ACHN (cell line): Measurements from ENCODE around the gene SH3RF3.

Experiments
- DNase-seq: peaks from one replicate; pipeline ENCODE4 v3.0.0-alpha.2; 2015
- in situ Hi-C: cut with HindIII; loops from 2 replicates; pipeline ENCODE4 v1.10.0; 2017; ENCODE audit warnings: low sequenced_read_pairs, low pct_ligation_motif_present, low pct_unique_long_range_greater_than_20kb

The SH3RF3 gene

DNA sequence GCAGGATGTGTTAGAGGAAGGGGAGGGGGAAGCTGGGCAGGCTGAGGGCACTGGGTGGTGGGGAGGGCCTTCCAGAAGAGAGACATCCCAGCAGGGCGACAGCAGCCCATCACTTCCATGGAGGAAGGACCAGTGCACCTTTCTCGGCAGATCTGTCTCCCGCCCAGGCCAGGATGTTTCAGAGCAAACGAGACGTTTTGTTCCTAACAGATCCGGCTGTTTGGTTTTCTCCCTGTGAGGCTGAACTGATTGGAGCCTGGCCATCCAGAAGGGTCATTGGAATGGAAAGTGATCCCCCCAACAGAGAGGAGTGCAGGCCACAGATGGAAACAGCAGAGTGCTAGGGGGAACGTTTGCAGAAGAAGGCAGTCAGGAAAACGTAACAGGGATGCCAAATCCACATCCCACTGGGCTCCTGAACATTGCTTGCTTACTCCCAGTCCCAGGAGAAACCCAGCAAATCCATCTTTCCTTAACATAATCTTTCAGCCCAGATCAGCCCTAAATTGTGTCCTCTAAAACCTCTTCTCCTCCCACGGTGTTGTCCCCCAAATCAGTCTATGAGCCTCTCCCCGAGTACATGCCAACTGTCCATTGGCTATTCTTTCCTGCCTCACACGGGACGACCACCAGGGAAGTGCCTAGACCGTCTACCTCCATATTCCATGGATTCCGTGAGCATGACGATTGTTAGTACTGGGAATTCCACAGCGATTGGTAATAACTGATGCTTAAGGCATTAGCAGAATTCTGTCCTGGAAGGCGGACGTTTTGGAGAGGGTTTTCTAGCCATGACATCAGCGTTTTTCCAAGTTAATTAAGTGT, 357.9 kb downstream of the SH3RF3 start:
- DNase-seq = no peak
- in situ Hi-C loops = no loop called here

DNA sequence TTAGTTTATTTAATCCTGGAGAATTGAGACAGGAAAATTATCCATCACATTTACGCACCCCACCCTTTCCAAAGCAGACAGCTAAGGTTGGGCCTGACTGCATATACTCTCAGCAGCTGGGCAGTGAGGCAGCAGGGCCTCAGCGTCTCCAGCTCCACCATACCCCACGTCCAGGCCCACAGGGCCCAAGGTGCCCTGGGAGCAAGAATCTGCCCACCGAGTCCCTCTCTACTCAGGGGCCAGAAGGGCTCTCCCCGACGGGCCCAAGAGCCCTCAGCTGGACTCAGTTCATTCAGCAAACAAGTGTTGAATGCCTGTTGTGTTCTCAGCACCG, 358.5 kb downstream of the SH3RF3 start:
- DNase-seq = no peak
- in situ Hi-C loops = no loop called here

DNA sequence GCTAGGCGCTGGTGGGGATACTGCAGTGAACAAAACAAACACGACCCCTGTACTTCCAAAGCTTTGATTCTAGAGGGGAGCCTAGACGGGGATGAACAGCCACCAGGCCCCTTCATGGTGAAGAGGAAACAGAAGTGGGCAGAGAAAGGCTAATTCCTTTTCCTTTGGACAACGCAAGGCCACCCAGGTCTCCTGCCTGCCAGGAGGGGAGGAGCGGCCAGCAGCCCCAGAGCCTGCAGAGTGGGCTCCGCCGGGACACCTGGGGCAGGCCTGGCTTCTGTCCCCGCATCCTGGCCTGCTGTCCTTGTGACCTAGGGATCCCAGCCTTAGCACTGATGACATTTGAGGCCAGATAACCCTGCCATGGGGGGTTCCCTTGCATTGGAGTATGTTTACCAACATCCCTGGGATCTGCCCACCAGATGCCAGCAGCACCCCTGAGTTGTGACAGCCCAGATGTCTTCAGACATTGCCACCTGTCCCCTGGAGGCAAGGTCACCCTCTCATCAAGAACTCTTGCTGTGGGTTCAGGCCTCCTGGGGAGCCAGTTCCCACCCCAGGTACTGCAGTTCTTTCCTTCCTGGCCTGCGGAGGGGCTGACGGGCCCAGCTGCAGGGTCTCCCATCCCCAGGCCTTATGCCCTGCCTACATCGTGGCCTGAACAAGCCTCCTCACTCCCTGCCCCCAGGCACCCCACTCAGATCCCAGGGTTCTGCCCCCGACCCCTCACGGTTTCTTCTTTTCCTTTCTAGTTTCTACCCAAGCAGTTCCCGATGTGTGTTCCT, 359.1 kb downstream of the SH3RF3 start:
- DNase-seq = no peak
- in situ Hi-C loops = no loop called here

DNA sequence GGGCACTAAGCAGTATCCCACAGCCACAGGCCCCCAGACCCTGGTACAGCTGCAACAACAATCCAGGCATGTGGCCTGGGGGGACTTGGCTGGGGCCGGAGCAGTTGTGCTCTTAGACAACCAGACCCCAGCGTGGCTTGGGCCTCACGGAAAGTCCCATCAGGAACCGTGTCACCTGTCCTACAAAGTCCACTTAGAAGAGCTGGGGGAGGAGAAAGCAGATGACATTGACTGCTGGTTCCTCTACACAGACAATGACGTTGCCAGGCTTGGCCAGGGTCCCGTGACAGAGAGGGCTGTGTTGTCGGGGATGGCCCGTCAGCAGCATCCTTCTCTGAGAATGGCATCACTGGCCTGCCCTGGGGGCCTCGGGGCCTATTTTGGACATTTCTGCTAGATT, 360.3 kb downstream of the SH3RF3 start:
- no peak for DNase-seq
- in situ Hi-C loops = no loop called here

DNA sequence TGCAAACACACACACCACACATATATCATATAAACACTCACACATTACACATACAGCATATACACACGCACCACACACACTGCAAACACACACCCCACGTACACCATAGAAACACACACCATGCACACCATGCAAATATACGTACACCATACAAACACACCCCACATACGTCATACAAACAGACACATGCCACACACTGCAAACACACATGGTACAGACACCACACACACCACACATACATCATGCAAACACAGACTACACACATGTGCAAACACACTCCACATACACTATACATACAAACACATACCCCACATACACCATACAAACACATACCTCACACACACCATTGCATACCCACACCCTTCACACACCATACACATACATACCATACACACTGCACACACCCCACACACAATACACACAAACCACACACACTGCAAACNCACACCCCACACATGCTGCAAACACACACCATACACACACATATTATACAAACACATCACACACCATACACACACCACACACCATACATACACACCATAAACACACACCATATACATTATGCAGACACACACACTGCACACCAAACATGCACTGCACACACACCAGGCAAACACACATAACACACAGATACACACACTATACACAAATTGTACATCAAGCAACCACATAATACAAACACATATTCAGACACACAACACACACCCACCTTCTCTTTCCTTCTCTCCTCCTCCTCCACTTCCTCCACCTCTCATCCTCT, 364.4 kb downstream of the SH3RF3 start:
- no peak for DNase-seq
- in situ Hi-C loops = no loop called here

DNA sequence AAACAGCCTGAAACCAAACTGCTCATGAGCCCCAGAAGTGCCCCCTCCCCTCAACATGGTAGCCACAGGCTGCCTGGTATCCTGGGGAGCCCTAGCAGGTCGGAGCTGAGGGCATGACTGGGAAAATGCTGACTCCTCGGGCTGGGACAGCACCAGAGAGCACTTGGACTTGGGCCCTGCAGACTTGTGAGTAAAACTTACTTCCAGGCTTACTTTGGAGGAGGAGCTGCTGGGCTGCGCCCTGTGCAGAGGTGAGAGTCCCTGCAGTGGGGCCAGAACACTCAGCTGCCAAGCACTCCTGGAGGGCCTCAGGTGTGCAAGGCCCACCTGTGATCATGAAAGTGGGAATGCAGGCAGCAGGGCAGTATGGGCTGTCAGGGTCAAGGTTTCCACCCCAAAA, 365.3 kb downstream of the SH3RF3 start:
- DNase-seq = no peak
- in situ Hi-C loops = no loop called here

DNA sequence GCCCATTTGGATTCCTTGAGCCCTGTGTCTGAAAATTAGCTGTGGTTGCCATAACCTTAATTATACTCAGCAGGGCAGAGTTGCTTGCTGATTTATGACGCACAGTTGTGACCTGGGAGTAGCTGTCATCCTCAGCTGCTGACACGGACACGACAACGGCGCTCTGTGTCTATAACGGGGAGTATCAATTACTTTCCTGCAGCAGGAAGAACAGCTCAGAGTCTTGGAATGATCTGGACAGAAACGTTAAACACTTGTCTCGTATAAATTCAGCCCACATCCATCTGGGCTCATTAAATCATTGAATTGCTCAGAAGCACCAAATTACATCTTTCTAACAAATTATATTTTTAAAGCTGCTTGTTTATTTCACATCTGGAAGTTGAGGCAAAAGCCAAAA, 368.5 kb downstream of the SH3RF3 start:
- DNase-seq = no peak
- in situ Hi-C loops = no loop called here

DNA sequence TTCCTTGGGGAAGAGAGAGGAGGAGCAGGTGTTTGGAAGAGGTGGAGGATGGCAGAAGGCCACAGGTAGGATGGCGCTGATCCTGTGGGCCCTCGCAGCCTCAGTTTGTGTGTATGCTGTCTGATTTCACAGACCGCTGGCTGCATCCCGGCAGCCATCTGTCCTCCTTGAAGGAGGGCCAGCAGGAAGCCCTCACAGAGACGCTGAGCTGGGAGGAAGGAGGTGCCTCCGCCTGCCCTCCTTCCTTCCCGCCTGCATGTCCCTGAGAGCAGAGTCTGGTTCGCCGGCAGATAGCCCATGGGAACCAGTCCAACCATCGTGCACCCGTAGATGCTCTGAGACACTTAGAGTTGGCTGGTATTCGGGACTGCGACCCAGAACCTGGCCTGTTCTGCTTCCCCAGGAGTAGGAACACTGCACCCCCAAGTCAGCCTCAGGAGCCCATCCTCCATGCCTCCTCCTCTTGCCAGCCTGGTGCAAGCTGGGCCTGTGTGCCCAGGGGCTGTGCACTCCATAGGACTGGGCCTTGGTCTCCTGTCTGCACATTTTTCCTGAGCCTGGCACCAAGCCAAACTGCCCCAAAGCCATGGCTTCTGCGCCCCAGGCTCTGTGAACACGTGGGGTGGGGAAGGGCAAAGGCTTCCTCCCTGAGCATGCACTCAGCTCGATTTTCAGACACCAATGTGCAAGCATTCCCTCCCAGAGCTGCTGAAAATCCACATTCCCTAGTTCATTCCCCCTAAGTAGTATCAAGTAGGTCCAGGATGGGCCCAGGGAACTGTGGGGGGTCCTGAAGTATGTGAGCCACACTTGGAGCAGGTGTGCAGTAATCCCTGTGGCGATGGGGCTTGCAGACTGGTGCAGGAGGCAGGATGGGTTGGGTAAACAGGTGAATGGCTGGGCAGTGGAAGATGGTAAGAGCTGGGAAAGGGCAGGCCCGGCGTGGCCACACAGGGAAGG, 369.2 kb downstream of the SH3RF3 start:
- no peak for DNase-seq
- in situ Hi-C loops = no loop called here

DNA sequence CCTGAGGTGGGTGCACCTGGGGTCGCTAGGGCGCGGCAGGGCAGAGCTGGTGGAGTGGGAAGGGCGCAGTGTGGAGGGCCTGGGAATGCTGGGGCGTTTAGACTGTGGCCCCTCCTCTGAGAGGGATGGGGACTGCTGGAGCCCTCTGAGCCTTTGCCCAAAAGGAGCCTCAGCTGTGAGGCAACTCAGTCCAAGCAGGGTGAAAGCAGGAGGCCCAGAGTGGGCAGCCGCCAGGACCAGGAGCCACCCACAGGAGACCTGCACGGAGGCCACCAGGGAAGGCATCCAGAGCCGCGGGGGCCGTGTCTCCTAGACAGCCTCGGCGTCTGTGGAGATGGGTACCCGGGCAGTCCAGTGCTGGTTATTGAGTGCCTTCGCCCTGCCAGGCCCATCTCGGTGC, 369.9 kb downstream of the SH3RF3 start:
- in situ Hi-C loops = no loop called here
- DNase-seq = no peak

DNA sequence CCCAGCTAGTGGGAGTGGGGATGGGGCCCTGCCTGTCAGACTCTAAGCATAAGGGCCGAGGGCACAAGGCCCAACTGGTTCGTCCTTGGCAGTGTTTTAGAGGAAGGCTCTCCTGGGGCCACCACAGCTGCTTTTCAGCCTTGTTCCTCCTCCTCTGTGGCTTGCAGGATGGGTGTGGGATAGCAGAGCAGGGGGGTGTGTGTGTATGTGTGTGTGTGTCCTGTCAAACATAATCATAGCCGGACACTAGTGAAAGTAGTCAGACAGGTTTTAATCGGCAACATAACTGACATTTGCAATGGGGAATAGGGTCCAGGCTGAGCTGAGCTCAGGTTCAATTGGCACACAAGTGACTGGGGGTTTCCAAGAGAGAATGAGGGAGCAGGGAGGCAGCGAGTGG, 370.6 kb downstream of the SH3RF3 start:
- no peak for DNase-seq

DNA sequence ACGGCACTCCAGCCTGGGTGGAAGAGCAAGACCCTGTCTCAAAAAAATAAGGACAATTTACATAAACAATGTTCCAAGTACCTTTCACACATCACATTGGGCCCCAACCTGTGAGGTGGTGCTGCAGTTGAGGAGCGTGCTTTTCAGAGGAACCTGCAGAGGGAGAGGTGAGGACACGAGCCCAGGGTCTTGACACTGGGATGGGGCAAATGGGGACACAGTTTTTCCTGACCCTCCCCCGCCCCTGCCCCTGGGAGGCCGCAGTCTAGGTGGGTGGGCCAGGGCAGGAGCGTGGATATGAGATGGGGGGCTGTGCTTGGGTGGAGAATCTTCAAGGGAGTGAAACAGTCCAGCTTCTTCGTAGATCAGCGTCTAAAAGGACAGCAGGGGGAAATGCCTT, 371.9 kb downstream of the SH3RF3 start:
- in situ Hi-C loops = no loop called here
- DNase-seq = no peak

More for the DNA sequence above, 370.6 kb downstream of the SH3RF3 start:
- in situ Hi-C loops = no loop called here

DNA sequence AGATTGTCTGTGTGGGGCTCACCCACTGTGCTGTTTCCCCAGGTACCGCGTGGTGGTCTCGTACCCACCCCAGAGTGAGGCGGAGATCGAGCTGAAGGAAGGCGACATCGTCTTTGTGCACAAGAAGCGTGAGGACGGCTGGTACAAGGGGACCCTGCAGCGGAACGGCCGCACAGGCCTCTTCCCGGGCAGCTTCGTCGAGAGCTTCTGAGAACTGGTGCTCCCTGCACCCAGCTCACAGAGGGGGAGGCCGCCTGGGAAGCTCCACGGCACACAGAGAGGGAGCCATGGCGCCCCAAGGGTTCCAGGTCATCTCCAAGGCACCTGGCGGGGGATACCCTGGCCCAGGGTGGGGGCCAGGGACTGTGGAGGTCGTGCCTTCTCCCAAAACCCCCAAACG, 372.5 kb downstream of the SH3RF3 start:
- no peak for DNase-seq
- in situ Hi-C loops = no loop called here

DNA sequence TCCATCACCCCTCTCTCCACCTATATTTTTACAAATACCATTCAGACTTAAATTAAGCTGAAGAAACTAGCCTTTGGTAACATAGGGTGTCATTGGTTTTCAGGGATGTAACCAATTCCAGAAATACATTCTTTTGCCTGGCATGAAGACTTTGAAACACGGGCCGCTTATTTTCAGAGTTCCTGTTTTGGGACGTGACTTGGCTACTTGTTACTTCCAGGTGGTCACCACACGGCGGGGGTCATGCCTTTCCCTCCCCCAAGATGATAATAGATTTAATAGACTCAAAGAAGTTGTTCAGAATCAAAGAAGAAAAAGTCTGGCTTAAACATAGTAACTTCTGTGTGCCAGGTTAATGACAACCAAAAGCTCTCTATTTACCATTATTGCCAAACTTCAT, 374.2 kb downstream of the SH3RF3 start:
- in situ Hi-C loops = no loop called here
- no peak for DNase-seq

DNA sequence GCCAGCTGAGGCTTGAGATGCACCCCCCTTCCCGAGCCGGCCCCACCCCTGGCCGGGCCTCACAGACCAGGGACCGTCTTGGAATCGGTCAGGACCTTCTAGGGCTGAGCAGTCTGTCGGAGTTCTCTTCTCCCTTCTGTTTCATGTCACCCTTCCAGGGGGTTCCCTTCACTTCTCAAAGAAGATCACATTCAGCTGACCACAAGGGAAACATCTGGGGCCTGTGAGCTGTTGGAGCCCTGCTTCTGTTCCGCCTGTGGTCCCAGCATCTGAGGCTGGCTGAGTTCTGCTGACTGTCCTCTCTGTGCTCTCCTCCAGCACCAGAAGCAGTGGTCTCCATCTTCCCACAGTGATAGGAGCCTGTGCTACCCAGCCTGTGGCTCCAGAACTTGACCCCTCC, 378.2 kb downstream of the SH3RF3 start:
- in situ Hi-C loops = no loop called here
- DNase-seq = no peak

DNA sequence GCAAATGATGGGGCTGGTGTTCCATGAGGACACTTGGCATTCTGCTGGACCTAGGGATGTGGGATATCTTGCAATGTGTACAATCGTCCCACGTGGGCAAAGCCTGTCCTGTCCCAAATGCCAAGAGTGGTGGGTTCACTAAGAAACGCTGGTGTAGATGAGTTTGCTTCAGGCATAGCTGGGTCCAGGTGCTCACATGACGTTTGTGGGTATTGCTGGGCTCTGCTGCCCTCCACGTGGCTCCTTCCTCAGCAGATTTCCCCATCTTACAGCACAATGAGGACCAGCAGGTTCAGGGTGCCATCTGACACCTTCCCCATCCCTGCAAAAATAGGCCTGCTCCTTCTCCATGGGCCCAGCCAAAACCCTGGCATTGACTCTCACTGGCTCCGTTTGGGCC, 378.8 kb downstream of the SH3RF3 start:
- in situ Hi-C loops = no loop called here
- DNase-seq = no peak

DNA sequence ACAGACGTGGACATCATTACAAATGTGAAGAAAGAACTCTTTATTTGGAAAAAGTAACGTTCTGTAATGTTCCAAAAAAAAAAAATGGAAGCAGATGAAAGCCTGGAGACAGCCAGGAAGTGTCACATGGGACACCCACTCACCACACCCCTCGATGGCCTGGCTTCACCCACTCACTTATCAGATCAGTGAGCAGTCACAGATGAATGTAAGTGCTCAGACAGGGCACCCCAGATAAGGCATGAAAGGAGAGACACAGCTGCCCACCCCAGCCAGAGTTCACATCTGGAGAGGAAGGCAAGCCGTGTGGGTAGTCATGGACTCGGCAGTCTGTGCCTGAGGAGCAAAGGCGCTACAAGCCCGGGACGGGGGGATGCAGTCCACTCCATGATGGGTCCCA, 379.6 kb downstream of the SH3RF3 start:
- in situ Hi-C loops = no loop called here
- no peak for DNase-seq

DNA sequence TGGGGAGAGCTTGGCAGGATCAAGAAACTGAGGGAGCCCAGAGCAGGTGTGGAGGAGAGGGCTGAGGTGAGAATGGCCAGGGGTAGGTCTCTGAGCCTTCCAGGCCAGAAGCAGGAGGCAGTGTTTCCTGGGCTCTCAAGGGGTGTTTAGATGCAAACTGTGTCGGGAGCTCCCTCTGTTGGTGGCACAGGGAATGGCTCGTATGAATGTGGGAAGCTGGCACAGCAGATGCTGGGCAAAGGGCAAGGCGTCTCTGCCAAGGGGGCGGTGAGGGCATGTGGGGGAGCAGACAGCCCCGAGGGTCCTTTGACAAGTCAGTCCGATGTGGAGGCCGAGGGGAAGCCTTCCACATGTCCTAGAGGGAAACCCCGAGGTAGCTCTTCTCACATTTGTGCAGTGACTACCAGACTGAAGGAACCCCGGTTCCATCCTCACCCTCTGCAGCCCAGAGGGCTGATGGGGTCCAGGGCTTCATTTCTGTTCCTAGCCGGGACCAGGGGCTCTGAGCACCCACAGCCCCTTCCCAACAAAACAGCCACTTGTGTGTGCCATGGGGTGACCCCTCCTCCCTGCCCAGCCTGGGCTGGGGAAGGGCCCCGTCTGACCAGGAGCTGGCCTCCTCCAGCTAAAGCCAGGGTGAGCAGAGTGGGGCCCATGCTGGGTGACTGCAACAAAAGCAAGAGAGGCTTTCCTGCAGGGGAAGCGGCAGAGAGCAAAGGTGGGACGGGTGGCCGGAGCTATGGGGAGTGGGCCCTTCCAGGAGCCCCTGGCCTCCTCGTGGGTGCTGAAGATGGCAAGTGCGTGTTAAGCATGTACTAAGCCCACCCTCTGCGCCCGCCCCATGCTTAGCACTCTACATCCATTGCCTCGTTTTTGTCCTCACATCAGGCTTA, 381.4 kb downstream of the SH3RF3 start:
- in situ Hi-C loops = no loop called here
- peak; percentile 78 for DNase-seq

DNA sequence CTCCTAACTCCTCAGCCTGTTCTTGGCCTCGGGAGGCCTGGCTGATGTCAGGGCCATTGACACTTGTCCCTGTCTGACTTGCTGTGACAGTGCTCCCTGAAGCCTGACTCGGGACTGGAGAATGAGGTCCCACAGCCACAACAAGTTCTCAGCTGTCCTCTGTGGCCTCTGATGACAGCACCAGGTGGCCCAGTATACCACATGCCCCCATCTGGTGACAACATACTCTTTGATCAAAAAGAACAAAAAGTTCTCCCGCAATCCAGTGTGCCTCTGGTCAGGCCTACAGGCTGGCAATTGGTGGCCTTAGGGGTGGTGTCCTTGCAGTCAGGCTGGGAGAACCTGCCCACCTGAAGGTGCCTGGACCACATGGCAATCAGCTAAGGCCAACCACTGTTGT, 382.2 kb downstream of the SH3RF3 start:
- DNase-seq = no peak
- in situ Hi-C loops = no loop called here
